Neutrophil (primary cell): ENCODE results near the gene STRN3.
A peak's percentile ranks its signal among the peaks of the same experiment; 100 is the strongest.

Source experiments
- H3K27ac ChIP-seq: fragments of 200-600 bp; sonication (generic); 2 replicates; pipeline ENCODE4 v1.5.1; 2016; ENCODE audit warnings: mild to moderate bottlenecking, moderate library complexity
- H3K27me3 ChIP-seq: fragments of 200-600 bp; sonication (generic); 2 replicates; pipeline ENCODE4 v1.6.0; 2016; ENCODE audit warnings: mild to moderate bottlenecking
- H3K36me3 ChIP-seq: fragments of 200-600 bp; sonication (generic); 2 replicates; pipeline ENCODE4 v1.5.1; 2017
- H3K4me1 ChIP-seq, 2 experiments: fragments of 200-600 bp in 1 of 2; sonication (generic) in 1 of 2; 1 replicate in 1 of 2; 2 replicates in 1 of 2; pipeline versions ENCODE4 v1.5.1 to v1.6.1; 2013 to 2016; ENCODE audit warnings: low read depth in 1 of 2, low read length in 1 of 2, mild to moderate bottlenecking in 1 of 2, moderate library complexity in 1 of 2; ENCODE audit not compliant: control insufficient read depth in 1 of 2, insufficient read depth in 1 of 2
- H3K4me3 ChIP-seq, 2 experiments: fragments of 200-600 bp in 1 of 2; sonication (generic) in 1 of 2; 1 replicate in 1 of 2; 2 replicates in 1 of 2; pipeline ENCODE4 v1.5.1; 2013 to 2016; ENCODE audit warnings: low read depth in 1 of 2, low read length in 1 of 2, mild to moderate bottlenecking in 1 of 2, moderate library complexity in 1 of 2
- H3K9me3 ChIP-seq: fragments of 200-600 bp; sonication (generic); 2 replicates; pipeline ENCODE4 v1.5.1; 2016
- CTCF ChIP-seq: fragments of 200-600 bp; sonication (generic); IDR thresholded peaks from 2 replicates; pipeline ENCODE4 v1.5.1; 2016; ENCODE audit warnings: antibody characterized with exemption

STRN3 gene

GRCh38 chr14:31024577-31025366 is 1.4 kb downstream of the STRN3 start:
- no peak for TF ChIP-seq CTCF
- H3K4me1 ChIP-seq, result peaks cover 27 to 29% of the 10 kb centered on the region in 2 experiments
- H3K4me3 ChIP-seq, result peak overlapping the region; percentile 66 to 90
- no peaks in the 10 kb centered on the region for H3K36me3 ChIP-seq
- H3K9me3 ChIP-seq, result no peaks in the 10 kb centered on the region
- H3K27me3 ChIP-seq, result no peaks in the 10 kb centered on the region
- peak overlapping the region; percentile 95 for H3K27ac ChIP-seq

DNA sequence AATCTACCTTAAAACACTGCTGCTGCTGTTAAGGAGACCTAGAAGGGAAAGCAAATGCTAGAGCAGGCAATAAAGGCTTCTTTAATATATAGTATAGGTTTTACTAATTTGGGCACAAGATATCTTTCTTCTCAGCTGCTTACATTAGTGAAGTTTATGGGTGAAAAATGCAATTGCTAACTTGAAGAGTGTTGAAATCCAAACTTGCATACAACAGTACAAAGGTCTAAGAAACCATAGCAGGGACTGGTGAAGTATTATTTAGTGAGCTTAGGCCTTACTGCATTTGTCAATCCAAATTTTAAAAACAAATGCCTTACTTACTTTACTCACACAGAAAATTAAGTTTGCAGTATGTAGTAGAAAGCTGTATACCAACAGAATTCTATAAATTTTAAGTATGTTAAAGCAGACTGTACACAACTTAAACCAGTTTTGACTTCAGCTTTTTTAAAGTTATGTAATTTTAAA is 2.1 kb downstream of the STRN3 start:
- H3K9me3 ChIP-seq, result no peaks in the 10 kb centered on the region
- no peak for TF ChIP-seq CTCF
- H3K4me1 ChIP-seq, result peaks cover 27 to 29% of the 10 kb centered on the region in 2 experiments
- peak overlapping the region; percentile 95 for H3K27ac ChIP-seq
- H3K36me3 ChIP-seq, result no peaks in the 10 kb centered on the region
- H3K27me3 ChIP-seq, result no peaks in the 10 kb centered on the region
- H3K4me3 ChIP-seq, result no peak overlapping the region

- Histone ChIP-seq H3K4me3 (no peak overlapping the region), H3K9me3 (no peaks in the 10 kb centered on the region), H3K4me1 (peaks cover 24% of the 10 kb centered on the region in 2 experiments), H3K27me3 (no peaks in the 10 kb centered on the region), H3K27ac (no peak overlapping the region), H3K36me3 (peaks cover 9% of the 10 kb centered on the region)
- TF ChIP-seq CTCF, result no peak
Observed at GRCh38 chr14:31022386-31022785, 3.8 kb downstream of the STRN3 start.

DNA sequence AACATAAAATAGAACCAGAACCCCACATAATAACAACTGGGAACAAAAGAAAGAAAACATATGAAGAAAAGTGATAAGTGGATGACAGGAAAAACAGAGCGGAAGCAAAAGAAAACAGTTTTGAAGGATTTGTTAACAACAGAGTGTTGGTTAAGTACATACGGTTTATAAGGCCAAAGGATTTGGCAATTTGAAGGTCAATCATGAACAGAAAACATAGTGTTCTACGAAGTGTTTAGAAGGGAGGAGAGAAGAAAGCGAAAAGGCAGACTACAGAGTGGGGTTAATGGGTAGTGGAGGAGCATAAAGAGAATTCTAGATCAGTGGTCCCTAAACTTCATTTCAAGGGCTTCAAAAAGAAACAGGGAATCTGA is 4.6 kb downstream of the STRN3 start:
- Histone ChIP-seq H3K27me3 (no peaks in the 10 kb centered on the region), H3K9me3 (no peaks in the 10 kb centered on the region), H3K27ac (no peak overlapping the region), H3K4me1 (peaks cover 18% of the 10 kb centered on the region in 2 experiments), H3K36me3 (peaks cover 9% of the 10 kb centered on the region), H3K4me3 (no peak overlapping the region)
- TF ChIP-seq CTCF, result no peak

DNA sequence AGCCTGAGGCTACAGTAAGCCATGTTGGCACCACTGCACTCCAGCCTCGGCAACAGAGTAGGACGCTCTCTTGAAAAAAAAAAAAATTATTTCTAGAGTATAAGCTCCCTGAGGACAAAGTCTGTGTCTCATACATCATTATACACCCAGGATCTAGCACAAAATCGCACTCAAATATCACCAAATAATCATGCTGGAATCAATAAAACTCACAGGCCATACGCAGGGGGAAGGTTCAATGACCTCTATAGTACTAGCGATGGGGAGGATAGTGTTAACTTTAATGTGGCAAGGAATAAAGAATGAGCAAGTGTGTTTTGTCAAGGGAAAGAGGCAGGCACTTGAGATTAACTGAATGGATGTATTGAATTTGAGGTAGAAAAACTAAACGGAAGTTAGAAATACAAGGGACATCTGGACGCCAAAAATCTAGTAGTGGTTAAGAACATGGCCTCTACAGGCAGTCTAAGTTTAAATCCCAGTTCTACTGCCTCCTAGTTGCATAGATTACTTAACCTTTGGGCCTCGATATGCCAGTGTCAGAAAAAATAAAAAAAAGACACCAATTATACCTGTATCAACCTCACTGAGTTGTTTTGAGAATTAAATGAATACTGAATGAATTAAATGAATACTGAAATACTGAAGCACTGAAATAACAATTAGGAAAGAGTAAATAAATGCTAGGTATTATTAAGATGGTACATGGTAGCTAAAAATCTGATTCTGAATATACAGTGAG is 5.2 kb downstream of the STRN3 start:
- no peak overlapping the region for H3K4me3 ChIP-seq
- TF ChIP-seq CTCF, result no peak
- H3K27ac ChIP-seq, result no peak overlapping the region
- H3K4me1 ChIP-seq, result peaks cover 18% of the 10 kb centered on the region in 2 experiments
- H3K9me3 ChIP-seq, result no peaks in the 10 kb centered on the region
- H3K27me3 ChIP-seq, result no peaks in the 10 kb centered on the region
- H3K36me3 ChIP-seq, result peaks cover 9% of the 10 kb centered on the region
